Measurements from ENCODE around the gene FBXO39.
"Not testable (repeated sequence)": the region's sequence is repeated elsewhere in the genome, so short reads cannot be mapped to it uniquely, and the experiment has no call there.

The FBXO39 gene
- 0.39 to 0.56 reads per million in 2 donors for total RNA-seq

- no peak for DNase-seq
These were observed at the start of gene FBXO39 for GRCh38 chr17:6775871-6776405. FBXO39 (plus strand) TSS chr17:6776215; CDS start chr17:6779869, 3,654 bp downstream.

GRCh38 chr17:6729531-6729930 is 46.5 kb upstream of the FBXO39 start:
- no peak for DNase-seq

GRCh38 chr17:6746665-6747064 is 29.4 kb upstream of the FBXO39 start:
- not testable (repeated sequence) for DNase-seq

DNA sequence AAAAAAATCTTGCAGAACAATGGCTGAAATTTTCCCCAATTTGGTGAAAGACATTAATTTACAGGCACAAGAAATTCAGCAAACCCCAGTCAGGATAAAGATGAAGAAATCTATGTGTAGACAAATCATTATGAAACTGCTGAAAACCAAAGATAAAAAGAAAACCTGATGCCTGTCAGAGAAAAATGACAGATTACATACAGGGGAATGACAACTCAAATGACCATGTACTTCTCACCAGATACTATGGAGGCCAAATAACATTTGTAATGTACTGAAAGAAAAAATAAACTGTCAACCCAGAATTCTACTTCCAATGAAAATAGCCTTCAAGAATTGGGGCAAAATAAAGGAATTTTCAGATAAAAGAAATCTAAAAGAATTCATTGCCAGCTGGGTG is 27.4 kb upstream of the FBXO39 start:
- DNase-seq, result no peak

- DNase-seq, result no peak
These were observed 26.5 kb upstream of the FBXO39 start for GRCh38 chr17:6749519-6749918.

- DNase-seq, result no peak
These were observed 23.7 kb upstream of the FBXO39 start for GRCh38 chr17:6752068-6752909.

- no peak for DNase-seq
These were observed 23.0 kb upstream of the FBXO39 start for GRCh38 chr17:6753006-6753445.

DNA sequence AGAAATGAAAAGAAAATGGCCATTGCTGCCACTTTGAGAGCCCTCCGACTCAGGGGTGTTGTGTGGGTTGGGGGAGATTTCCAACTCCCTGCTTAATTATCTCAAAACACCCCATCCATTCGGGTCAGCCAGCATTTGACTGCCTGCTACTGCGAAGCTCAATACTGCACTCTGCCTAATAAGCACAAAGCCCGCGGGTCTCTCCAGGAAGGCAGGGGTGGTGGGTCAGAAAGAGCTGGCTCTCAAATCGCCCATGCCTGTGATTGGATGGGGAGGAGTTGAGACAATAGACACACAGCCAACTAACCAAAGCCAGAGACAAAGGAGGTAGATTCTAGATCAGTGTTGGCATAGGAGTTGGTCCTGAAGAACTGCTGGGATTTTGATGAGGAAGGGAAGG is 22.5 kb upstream of the FBXO39 start:
- DNase-seq, result no peak

DNA sequence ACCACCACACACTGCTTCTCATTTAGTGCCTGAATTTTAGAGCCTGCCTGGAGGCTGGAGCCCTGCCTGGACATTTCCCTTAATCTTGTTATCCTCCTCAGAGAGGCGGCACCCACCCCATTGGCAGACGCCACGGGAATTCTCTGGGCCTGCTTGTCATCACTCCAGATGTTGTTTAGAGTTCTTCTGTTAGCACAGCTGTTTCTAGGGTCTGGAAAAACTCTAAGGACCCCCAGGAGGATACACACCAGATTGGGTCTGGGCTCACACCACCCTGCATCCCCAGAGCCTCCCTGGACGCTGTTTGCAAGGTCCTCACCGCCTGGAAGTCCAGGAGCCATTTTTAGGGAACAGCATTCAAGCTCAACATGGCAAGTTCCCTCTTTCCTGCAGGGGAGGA is 20.7 kb upstream of the FBXO39 start:
- DNase-seq, result no peak

DNA sequence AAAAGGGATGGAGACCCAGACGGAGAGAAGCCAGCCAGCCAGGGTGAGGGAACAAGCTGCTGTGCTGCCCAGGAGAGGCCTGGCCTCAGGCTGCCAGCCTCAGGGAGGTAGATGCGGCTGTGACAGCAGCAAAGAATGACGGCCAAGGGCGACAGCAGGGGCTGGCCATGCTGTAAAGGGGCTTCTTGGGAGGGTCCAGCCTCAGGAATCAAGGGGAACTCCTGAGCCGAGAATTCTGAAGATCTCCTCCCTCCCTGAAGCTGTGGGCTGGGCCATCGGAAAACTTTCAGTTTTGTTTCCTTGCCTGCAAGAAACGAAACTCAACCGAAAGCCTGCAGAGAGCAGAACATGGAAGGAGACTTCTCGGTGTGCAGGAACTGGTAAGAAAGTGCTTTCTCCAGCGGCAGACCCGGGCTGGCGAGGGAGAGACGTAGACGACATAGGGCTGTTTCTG is 20.3 kb upstream of the FBXO39 start, which contains the start of gene XAF1:
Gene XAF1 (plus strand): TSS at position 316 of the 454 bp plus-strand sequence. CDS start 33 bp downstream, at position 349.
- DNase-seq, result no peak

GRCh38 chr17:6756425-6757031 is 19.5 kb upstream of the FBXO39 start:
- no peak for DNase-seq

DNA sequence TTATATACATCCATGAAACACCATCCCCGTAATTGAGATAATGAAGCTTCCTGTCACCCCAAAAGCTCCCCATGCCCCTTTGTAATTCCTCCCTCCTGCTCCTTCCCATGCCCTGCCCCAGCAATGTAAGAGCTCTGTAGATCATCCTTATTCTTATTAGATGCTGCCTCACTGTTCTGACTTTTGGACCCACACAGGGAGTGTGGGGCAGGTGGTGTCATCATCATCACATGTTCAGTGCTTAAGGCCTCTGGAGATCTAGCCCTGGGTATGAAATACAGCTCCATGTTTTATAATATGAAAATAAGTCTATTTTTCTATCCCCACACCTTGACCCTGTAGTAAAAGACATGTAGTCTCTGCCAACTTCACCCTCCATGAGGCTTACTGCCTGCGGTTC is 18.3 kb upstream of the FBXO39 start:
- no peak for DNase-seq

GRCh38 chr17:6761779-6762178 is 14.2 kb upstream of the FBXO39 start:
- DNase-seq, result no peak

DNA sequence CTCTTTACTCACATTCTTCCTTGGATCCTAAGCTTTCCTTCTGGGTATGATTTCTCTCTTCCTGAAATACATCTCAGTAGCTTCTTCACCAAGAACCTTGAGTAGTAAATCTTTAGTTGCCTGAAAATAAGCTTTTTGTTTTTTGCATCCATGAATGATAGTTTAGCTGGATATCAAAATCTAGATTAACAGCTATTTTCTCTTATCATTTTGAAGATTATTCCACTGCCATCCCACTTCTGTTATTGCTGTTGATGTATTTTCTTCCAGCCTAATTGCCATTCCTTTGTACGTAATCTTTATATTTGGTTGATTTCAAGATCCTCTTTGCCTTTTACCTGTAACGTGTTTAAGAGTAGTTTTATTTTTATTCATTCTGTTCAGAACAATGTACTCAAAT is 7.6 kb upstream of the FBXO39 start:
- no peak for DNase-seq

DNA sequence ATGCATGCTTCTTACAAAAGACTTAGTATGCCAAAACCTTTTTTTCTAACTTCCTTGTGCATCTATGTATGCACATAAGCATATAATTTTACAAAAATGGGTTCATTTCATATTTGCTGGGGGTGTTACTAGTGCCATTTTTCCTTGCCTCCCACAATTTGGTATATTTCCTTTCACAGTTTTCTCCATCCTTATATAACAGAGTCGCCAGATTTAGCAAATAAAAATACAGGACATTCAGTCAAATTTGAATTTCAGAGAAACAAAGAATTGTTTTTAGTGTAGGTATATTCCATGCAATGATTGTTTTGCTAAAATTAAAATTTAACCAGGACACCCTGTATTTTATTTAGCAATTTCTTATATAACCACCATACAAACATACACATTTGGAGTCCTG is 4.0 kb upstream of the FBXO39 start:
- DNase-seq, result no peak

DNA sequence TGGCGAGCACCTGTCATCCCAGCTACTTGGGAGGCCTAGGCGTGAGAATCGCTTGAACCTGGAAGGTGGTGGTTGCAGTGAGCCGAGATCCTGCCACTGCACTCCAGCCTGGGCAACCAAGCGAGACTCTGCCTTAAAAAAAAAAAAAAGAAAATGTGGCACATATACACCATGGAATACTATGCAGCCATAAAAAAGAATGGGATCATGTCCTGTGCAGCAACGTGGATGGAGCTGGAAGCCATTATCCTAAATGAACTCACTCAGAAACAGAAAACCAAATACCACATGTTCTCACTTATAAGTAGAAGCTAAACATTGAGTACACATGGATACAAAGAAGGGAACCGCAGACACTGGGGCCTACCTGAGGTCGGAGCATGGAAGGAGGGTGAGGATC is 1.1 kb upstream of the FBXO39 start:
- not testable (repeated sequence) for DNase-seq

DNA sequence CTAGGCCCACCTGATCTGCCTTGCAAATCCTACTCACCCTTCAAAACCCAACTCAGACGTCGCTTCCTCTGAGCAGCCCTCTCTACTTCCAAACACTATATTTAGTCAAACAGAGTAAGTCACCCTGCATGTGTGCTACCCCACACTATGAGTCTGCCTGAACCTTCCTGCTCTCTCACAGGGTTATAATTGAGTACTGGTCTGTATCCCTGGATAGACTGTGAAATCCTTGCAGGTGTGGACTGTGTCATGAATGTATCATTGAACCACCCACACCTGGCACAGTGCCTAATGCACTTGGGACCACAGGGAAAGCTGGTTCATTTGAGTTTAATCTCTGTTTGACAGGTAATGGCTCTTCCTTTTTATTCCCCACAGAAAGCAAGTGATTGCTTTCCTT is 3.4 kb downstream of the FBXO39 start:
- DNase-seq, result no peak

GRCh38 chr17:6780001-6780400 is 4.0 kb downstream of the FBXO39 start:
- DNase-seq, result no peak

GRCh38 chr17:6780886-6781285 is 4.9 kb downstream of the FBXO39 start:
- DNase-seq, result no peak

DNA sequence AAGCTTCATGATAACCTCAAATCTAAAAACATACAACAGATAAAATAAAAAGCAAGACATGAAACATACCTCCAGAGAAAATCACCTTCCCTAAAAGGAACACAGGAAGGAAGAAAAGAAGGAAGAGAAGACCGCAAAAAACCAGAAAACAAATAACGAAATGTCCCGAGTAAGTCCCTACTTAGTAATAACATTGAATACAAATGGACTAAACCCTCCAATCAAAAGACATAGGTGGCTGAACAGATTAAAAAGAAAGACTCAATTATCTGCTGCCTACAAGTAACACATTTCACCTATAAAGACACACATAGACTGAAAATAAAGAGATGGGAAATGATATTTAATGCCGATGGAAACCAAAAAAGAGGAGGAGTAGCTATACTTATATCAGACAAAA is 6.2 kb downstream of the FBXO39 start:
- DNase-seq, result no peak

GRCh38 chr17:6786618-6787017 is 10.6 kb downstream of the FBXO39 start:
- no peak for DNase-seq

GRCh38 chr17:6787081-6787693 is 11.2 kb downstream of the FBXO39 start:
- no peak for DNase-seq

DNA sequence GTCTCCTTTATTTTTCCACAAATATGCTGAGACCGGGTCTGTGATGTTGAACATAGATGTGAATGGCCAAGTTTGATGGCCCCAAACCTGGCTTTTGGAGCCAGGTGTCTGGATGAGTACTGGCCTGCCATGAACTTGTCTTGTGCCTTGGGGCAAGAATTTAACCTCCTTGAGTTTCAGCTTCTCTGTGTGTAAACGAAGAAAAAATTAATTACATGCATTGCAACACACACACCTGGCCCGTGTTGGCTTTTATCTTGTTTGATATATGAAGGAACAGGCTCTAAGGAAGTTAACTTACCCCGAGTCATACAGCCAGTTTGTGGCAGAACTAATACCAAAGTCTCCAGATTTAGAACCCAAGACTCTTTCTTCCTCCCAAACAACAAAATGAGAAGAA is 13.1 kb downstream of the FBXO39 start:
- DNase-seq, result no peak

All from activated gamma-delta T cell (primary cell).